HEK293 (cell line): ENCODE data around the gene NSUN4.

Experiments used
- GFI1B ChIP-seq: fragments of 450-650 bp; formaldehyde crosslinking; IDR thresholded peaks from 2 replicates; pipeline ENCODE4 v1.5.1; 2016; ENCODE audit warnings: missing biosample characterization, missing genetic modification characterization
- HOXC10 ChIP-seq: sonication (generic); formaldehyde crosslinking; IDR thresholded peaks from 2 replicates; pipeline ENCODE4 v1.8.1; 2023; ENCODE audit warnings: mild to moderate bottlenecking, missing genetic modification reagents
- ZBTB1 ChIP-seq: fragments of 450-650 bp; formaldehyde crosslinking; IDR thresholded peaks from 2 replicates; pipeline ENCODE4 v1.5.1; 2016; ENCODE audit warnings: missing biosample characterization, missing genetic modification characterization
- ZBTB8A ChIP-seq: fragments of 450-650 bp; formaldehyde crosslinking; IDR thresholded peaks from 2 replicates; pipeline ENCODE4 v1.5.1; 2016; ENCODE audit warnings: missing biosample characterization, missing genetic modification characterization
- ZNF121 ChIP-seq: fragments of 450-650 bp; formaldehyde crosslinking; IDR thresholded peaks from 2 replicates; pipeline ENCODE4 v1.5.1; 2016; ENCODE audit warnings: missing biosample characterization, missing genetic modification characterization
- ZNF175 ChIP-seq: fragments of 450-650 bp; formaldehyde crosslinking; IDR thresholded peaks from 2 replicates; pipeline ENCODE4 v1.5.1; 2016; ENCODE audit warnings: missing biosample characterization, missing genetic modification characterization
- ZNF660 ChIP-seq: fragments of 450-650 bp; IDR thresholded peaks from 2 replicates; pipeline ENCODE4 v1.5.1; 2018; ENCODE audit warnings: missing biosample characterization, mild to moderate bottlenecking, missing genetic modification characterization
- ZNF791 ChIP-seq: fragments of 450-650 bp; formaldehyde crosslinking; IDR thresholded peaks from 2 replicates; pipeline ENCODE4 v1.5.1; 2016; ENCODE audit warnings: missing biosample characterization, missing genetic modification characterization
- TF ChIP-seq, protein P1 (sequence below): fragments of 450-650 bp; formaldehyde crosslinking; IDR thresholded peaks from 2 replicates; pipeline ENCODE4 v1.5.1; 2016; ENCODE audit warnings: missing biosample characterization, missing genetic modification characterization
- TF ChIP-seq, protein P2 (sequence below): fragments of 450-650 bp; formaldehyde crosslinking; IDR thresholded peaks from 2 replicates; pipeline ENCODE4 v1.5.1; 2016; ENCODE audit warnings: missing biosample characterization, missing genetic modification characterization
- TF ChIP-seq, protein P3 (sequence below): fragments of 450-650 bp; formaldehyde crosslinking; IDR thresholded peaks from 2 replicates; pipeline ENCODE4 v1.5.1; 2017; ENCODE audit warnings: missing biosample characterization, mild to moderate bottlenecking, missing genetic modification characterization, moderate library complexity

DNA sequence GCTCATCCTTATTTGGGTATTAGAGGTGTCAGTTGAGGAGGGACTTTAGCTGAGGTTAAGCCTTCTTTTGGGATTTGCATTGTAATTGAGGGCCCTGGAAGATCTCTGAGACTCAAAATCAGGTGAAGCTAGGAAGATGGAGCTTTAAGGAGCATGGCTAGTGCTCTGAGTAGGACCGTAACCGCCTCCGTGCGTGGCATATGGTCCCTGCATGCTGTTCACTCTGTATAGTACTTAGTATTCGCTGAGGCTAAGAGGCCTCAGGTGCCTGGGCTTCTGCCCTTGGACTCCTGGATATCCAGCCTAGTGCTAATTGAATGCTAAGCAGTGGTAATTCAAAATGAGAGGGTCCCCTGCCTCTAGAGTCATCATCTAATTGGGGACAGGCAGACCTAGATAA is 22.5 kb downstream of the NSUN4 start:
- TF ChIP-seq GFI1B (tag by site-specific recombination) = no peak
- no peak for TF ChIP-seq HOXC10 (CRISPR knock-in tag)
- no peak for TF ChIP-seq ZNF121
- TF ChIP-seq, protein P1, sequence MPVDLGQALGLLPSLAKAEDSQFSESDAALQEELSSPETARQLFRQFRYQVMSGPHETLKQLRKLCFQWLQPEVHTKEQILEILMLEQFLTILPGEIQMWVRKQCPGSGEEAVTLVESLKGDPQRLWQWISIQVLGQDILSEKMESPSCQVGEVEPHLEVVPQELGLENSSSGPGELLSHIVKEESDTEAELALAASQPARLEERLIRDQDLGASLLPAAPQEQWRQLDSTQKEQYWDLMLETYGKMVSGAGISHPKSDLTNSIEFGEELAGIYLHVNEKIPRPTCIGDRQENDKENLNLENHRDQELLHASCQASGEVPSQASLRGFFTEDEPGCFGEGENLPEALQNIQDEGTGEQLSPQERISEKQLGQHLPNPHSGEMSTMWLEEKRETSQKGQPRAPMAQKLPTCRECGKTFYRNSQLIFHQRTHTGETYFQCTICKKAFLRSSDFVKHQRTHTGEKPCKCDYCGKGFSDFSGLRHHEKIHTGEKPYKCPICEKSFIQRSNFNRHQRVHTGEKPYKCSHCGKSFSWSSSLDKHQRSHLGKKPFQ (tag by site-specific recombination) = no peak
- TF ChIP-seq, protein P2, sequence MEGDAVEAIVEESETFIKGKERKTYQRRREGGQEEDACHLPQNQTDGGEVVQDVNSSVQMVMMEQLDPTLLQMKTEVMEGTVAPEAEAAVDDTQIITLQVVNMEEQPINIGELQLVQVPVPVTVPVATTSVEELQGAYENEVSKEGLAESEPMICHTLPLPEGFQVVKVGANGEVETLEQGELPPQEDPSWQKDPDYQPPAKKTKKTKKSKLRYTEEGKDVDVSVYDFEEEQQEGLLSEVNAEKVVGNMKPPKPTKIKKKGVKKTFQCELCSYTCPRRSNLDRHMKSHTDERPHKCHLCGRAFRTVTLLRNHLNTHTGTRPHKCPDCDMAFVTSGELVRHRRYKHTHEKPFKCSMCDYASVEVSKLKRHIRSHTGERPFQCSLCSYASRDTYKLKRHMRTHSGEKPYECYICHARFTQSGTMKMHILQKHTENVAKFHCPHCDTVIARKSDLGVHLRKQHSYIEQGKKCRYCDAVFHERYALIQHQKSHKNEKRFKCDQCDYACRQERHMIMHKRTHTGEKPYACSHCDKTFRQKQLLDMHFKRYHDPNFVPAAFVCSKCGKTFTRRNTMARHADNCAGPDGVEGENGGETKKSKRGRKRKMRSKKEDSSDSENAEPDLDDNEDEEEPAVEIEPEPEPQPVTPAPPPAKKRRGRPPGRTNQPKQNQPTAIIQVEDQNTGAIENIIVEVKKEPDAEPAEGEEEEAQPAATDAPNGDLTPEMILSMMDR (tag by site-specific recombination) = no peak
- TF ChIP-seq ZNF175 = no peak
- TF ChIP-seq, protein P3, sequence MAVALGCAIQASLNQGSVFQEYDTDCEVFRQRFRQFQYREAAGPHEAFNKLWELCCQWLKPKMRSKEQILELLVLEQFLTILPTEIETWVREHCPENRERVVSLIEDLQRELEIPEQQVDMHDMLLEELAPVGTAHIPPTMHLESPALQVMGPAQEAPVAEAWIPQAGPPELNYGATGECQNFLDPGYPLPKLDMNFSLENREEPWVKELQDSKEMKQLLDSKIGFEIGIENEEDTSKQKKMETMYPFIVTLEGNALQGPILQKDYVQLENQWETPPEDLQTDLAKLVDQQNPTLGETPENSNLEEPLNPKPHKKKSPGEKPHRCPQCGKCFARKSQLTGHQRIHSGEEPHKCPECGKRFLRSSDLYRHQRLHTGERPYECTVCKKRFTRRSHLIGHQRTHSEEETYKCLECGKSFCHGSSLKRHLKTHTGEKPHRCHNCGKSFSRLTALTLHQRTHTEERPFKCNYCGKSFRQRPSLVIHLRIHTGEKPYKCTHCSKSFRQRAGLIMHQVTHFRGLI = no peak
- no peak for TF ChIP-seq ZBTB1 (tag by site-specific recombination)
- no peak for TF ChIP-seq ZNF660 (tag by site-specific recombination)
- no peak for TF ChIP-seq ZBTB8A (tag by site-specific recombination)
- no peak for TF ChIP-seq ZNF791 (tag by site-specific recombination)
